ENCODE results near the gene TPO.
"Not testable (repeated sequence)": the region's sequence is repeated elsewhere in the genome, so short reads cannot be mapped to it uniquely, and the experiment has no call there.

TPO gene

DNA sequence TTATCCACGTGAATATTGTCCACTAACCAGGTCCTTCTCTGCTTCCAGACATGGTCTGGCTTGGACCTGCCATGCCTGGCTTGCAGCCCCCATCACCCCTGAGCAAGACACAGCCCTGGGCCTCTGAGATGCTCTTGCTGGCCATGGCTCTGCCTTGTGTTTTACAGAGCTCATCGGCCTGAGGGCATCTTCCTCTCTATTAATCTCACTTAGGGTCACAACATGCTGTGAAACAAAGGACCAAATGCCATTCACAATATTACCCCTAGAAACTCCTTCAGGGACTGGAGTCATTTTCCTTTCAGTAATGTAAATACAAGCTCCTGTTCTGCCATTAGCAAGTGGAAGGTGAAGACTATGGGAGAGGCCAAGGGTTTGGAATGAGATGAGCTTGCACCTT lies 6.8 kb upstream of the TPO start:
- DNase-seq: no peak

DNA sequence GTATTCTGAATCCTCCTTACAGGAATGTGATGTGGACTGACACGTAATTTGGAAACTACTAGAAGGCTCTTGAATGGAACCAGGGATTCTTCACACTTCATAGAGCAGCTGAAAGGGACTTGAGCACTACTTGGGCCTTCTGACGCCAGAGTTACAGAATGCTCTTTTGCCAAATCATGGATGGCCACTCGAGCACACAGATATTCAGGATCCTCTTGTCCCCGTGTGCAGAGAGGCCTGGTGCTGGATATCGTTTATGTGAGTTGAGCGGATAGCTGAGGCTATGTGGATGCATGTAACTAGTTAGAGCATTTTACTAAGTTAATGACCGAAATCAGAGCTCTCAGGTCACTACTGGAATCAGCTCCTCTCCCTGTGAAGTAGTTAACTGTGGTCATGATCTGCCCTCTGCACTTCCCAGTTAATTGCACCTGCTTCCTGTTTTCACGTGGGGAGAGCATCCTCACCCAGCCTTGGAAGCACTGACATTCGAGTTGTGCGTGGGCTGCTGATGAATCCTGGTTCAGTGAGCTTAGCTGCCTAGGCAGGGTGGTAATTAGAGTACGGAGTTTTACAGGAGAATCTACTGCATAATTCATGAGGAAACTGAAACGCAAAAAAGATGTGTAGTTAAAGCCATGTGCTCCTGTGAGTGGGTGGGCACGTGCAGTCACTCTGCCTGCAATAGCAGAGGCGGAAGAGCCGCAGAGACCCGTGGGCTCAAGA lies 5.2 kb upstream of the TPO start:
- no peak for DNase-seq

DNA sequence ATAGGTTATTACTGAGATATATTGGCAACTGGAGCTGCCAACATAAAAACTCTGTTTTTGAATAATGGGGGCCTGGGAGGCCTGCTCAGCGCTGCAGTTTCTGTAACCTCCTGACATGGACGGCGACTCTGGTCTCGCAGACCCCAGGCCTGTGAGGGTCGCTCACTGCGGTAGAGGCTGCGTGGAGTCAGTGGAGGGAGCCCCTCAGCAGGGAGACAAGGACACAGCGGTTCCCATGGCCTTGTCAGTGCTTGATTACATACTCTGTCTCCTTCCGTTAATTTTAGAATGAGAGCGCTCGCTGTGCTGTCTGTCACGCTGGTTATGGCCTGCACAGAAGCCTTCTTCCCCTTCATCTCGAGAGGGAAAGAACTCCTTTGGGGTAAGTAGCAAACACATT lies 858 bp downstream of the TPO start:
- no peak for DNase-seq

DNA sequence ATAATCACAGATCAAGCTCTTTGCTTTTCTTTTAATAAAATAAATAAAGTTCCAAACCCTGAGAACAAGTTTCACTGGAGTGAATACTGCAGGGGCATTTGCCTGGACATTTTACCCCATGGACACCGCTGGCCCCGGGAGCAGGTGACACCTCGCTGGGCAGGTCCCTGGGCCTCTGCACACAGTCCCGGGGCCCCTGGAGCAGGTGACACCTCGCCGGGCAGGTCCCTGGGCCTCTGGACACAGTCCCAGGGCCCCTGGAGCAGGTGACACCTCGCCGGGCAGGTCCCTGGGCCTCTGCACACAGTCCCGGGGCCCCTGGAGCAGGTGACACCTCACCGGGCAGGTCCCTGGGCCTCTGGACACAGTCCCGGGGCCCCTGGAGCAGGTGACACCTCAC lies 1.6 kb downstream of the TPO start:
- DNase-seq: not testable (repeated sequence)

DNA sequence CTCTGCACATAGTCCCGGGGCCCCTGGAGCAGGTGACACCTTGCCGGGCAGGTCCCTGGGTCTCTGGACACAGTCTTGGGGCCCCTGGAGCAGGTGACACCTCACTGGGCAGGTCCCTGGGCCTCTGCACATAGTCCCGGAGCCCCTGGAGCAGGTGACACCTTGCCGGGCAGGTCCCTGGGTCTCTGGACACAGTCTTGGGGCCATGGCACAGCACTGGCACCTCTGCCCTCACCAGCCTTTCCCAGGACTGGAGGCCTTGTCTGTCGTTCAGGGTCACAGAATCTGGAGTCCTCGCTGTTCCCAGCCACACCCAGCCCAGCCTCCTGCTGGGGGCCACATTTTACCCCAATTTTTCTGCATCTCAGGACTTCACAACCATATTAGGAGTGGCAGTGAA lies 2.2 kb downstream of the TPO start:
- DNase-seq: no peak

DNA sequence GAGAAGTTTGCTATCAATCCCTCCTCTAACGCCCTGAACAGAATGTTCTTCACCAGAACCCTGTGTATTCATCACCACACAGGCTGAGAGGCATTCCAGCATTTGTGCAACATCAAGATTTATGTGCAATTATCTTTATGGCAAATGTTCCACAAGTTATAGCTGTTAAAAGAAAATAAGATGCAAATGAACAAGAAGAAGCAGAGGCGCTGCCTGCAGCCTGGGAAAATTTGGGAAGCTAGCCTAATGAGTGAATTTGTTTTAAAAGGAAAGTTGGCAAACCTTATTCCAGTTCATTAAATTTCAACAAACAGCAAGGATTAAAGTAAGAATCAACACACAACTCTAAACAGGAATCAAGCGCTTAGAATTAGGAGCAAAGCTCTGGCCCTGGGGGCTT lies 5.3 kb downstream of the TPO start:
- no peak for DNase-seq

DNA sequence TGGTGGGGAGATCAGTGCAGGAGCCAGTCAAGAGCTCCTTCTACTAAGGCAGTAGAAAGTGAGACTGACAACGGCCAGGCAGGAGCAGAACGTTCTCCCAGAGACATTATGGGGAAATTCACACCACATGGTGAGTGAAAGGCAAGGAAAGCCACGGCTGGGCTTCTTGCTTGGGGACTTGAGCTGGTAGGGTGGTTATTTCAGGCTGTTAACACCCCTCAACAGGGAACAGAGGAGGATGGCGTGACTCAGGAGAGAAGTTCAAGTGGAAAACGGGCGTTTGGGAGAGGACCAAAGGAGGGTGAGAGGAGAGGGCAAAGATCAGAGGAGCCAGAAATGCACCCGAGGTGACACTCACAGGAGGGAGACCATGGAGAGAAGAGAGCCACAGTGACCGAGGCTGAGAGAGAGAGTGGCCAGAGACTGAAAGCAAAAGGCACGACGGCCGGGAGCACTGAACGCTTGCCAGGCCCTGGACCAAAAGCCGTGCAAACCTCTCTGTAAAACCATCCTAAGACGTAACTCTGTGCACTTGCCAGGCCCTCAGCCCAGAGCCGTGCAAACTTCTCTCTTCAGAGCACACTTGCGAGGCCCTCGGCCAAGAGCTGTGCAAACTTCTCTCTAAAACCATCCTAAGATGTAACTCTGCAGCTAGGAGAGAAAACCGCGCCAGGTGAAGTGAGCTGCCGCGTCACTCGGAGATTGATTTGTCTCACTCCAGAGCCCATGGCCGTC lies 7.7 kb downstream of the TPO start:
- DNase-seq: no peak

DNA sequence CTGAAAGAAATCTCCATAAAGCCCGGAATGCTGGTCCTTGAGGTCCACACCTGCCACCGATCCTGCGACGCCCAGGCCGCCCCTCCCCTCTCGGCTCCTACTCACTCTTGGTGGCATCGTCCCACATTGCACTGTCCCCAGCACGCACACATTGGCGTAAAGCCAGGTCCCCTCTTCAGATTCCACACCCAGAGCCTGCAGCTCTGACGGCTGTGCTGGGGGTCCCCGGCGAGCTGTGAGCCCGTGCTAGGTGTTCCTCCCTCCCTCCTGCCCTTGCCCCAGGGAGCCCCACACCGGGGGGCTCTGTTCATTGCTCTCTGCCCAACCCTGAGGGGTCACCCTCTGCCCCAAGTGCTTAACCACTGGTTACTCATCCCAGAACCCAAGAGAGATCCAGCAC lies 8.5 kb downstream of the TPO start:
- no peak for DNase-seq

DNA sequence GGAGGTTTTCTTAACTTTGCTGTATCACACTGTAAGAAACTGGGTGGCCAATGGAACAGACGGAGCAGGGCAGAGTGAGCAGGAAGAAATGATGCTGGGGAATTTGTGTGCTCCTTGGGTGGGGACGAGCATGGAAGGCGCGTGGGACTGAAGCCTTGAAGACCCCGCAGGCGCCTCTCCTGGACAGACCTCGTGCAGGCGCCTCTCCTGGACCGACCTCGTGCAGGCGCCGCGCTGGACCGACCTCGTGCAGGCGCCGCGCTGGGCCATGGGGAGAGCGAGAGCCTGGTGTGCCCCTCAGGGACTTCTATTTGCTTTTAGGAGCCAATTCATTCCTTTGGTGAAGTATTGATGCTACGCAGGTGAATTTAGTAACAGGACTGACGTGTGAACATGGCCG lies 8.9 kb downstream of the TPO start:
- DNase-seq: no peak

DNA sequence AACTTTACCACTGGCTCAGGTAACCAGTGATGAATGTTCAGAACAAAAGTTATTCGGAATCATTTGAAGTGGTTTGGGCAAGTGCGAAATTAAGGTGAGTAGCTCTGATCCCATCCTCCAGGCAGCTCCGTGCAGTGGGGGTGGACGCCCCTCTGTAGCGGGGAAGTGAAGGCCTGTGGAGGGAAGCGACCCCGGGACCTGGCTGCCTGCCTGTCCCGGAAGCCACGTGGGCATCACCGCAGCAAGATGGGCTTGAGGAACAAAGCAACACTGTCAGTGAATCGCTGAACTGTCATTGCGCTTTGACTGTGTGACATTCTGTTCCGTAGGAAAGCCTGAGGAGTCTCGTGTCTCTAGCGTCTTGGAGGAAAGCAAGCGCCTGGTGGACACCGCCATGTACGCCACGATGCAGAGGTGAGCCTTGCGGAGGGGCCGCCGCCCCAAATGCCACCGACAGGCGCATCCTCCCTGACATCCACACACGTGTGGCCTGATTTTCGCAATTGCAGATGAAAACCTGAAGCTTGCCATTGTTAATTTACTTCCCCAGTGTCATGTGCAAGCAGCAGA lies 9.5 kb downstream of the TPO start:
- DNase-seq: no peak

DNA sequence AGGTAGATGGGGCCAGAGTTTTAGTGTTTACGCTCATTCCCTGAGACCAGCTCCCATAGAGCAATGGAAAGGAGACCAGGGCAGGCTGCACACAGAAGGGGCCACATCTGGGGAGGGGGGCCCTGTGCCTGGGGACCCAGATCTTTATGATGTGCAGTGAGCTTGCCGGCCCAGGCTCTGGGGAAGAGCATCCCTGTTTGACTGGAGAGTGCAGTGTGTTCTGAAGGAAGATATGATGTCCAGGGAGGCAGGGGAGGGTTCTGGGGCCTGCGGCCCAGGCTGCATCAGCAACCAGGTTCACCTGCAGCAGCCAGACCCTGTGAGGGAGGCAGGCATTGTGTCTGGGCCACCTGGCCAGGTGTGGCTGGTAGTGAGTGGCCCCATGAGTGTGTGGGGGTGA lies 13.8 kb downstream of the TPO start:
- no peak for DNase-seq

DNA sequence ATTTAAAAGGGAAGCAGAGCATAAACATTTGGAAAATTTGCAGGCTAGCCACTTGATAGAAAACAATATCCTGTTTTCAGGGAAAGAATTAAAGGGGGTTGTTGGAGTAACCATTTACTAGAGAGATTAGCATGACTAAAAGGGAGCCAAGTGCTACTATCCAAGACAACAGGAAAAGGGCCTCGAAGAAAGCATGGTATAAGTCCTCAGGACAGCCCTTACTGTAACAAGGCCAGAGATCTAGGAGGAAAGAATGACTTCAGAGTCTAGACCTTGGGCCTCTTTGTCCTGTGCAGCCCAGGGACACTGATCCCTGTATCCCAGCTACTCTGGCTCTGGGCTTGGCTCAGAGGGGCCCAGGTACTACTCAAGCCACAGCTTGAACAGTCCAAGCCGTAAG lies 16.6 kb downstream of the TPO start:
- no peak for DNase-seq

DNA sequence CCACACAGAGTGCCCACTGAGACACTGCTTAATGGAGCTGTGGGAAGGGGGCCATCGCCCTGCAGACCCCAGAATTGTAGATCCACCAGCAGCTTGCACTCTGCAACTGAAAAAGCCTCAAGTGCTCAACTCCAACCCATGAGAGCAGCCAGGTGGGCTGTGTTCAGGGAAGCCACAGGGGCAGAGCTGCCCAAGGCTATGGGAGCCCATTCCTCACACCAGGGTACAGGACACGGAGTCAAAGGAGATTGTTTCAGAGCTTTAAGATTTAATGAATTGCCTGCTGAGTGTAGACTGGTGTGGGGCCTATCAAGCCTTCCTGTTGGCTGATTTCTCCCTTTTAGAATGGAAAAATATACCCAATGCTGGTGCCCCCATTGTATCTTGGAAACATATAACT lies 17.2 kb downstream of the TPO start:
- no peak for DNase-seq

DNA sequence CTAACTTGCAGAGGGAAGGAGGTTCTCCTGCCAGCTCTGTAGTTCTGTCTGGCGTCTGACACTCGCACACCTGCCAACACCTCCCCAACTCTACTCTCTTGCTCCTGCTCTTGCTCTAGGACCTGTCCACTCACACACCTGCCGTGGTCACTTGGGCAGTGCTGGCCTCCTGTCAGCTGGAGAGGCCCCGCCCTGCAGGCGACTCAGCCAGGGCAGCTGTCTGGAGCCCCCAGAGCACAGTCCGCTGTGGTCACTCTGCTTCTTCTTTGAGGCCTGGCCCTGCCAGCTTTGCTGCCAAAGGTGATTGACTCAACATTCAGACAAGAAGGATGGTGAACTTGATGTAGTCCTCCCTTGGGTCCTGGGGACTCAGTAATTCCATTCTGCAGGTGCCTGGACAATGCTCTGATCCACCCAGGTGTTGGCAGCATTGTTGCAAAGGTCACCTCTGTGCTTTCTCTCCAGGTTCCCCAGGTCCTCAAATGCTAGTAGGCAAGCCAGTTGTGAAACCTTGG lies 18.7 kb downstream of the TPO start:
- no peak for DNase-seq

DNA sequence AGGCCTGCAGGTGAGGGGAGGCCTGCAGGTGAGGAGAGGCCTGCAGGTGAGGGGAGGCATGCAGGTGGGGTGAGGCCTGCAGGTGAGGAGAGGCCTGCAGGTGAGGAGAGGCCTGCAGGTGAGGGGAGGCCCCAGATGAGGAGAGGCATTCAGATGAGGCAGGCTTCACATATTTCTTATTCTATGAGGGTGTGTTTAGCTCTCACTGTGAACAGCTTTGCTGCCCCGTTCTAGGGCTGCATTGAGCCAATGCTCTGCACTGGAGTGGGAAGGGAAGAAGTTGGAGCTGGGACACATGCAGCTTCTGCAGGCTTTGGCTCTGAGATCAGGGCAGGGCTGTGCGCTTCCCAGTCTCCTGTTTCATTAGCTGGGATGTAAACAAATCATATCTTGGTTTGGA lies 19.5 kb downstream of the TPO start:
- no peak for DNase-seq

DNA sequence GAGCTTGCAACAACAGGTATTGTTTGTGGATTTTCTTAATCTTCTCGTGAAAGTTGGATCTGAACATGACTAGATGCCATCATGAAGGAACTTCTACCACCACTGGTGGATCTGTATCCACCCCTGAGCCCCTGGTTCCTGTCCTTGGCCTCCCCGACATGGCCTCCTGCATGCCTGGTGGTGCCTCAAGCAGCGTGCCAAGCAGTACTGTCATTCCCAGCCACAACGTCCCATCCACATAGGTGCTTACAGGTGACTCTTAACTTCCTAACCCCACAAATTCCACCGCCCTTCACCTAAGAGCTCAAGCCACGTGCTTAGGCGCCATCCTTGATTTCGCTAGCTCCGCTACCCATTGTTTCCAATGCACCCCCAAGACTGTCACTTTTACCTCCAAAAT lies 23.1 kb downstream of the TPO start:
- DNase-seq: no peak

DNA sequence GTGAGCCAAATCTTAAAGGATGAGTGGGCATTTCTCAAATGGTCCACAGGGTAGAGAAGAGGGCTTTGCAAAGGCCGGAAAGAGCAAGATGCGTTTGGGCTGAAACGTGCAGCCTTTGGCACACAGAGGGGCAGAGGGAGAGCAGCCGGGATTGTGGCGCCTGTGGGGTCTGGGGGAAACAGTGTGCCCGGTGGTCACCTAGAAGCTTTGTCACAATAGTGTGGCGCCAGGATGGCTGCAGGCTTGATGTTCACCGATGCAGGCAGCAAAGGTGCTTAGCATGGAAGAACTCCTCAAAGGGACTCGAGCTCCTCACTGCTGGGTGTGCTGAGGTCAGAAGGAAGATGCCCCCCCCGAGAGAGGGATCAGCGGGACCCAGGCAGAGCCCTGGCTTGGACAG lies 23.8 kb downstream of the TPO start:
- DNase-seq: no peak

DNA sequence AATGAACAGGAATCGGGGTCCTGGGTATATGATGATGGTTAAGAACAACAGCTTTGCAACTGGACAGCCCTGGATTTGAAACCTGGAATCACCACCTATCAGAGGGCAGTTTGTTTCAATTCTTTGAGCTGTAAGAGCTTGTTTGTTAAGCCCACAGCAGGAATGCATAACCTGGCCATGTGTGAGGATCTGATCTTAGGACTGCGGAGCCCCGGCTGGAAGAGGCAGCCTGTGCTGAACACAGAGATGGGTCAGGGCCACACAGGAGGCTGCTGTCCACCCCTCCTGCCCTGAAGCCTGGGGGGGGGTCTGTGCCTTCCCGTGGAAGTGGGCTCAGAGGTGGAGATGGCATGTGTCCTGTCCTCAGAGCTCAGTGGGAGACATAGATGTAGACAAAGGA lies 24.3 kb downstream of the TPO start:
- no peak for DNase-seq

DNA sequence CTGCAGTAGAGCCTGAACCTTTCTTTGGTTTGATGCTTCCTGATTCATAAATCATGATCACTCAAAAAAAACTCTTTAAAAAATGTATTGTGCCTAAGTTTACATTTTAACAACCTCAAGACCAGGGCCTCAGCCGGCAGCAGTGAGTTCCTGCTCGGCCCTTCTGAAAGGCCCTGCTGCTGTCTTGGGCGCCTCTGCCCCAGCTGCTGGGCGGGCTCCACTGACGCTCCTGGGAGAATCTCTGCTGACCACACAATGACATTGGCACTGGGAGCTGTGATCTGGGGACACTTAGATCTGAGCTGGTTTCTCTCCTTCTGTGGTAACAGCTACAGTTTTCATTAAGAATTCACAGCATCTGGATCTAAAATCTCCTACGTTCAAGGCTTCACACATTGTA lies 25.7 kb downstream of the TPO start:
- DNase-seq: no peak

DNA sequence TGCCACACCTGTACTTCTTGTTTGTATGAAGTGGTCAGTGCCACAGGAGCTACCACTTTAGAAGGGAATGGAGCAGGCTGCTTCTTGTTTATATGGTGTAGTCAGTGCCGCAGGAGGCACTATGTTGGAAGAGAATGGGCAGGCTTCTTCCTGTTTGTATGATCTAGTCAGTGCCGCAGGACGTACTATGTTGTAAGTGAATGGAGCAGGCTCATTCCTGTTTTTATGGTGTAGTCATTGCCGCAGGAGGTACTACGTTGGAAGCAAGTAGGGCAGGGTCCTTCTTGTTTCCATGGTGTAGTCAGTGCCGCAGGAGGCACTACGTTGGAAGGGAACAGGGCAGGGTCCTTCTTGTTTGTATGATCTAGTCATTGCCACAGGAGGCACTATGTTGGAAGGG lies 27.3 kb downstream of the TPO start:
- no peak for DNase-seq

DNA sequence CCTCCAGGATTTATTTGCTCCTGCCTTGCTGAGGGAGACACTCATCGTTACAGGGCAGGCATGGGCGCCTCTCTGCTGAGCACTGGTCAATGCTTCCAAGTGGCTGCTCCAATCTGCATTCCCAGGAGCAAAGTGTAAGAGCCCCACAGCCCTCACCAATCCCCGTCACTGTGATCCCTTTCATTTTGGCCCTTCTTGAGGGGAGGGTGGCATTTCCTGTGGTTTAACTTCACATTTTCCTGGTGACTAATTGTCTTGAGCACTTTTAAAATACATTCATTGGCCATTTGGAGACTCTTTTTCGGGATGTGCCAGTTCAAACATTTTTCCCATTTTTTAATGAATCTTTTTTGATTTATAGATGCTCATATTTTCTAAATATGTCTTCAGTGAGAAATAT lies 33.0 kb downstream of the TPO start:
- no peak for DNase-seq

DNA sequence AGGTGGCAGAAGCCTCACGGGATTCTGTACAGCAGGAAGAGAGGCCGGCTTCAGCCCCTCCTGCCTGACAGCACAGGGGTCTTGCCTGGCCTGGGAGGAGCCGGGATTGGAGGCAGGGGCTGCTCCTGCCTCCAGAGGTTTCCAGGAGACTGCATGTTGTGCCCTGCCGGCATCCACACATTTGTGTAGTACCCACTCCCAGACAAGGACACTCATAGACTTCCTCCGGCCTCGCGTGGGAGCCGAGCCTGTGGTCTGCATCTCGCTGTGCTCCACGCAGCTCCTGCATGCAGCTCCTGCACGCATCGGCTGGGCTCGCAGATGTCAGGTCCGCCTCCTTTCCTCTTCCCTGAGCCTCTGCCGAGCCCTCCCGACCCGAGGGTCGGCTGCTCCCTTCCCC lies 34.7 kb downstream of the TPO start:
- no peak for DNase-seq

DNA sequence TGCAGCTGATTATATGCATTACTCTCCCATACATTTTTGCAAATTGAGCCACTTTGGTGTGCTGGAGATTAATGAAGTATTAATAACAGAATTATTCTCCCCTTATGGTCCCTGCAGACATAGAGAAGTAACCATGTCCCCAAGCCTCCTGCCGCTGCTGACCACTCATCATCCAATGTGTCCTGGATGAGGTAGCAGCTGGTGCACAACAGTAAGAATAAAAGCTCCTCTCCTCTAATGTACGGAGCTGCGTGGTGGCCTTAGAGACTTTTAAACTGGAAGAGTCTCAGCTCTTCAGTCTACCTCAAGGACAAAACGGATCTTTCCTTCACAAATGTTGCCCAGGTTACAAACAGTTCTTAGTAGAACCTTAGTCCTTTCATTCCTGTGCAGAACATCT lies 37.7 kb downstream of the TPO start:
- DNase-seq: no peak

DNA sequence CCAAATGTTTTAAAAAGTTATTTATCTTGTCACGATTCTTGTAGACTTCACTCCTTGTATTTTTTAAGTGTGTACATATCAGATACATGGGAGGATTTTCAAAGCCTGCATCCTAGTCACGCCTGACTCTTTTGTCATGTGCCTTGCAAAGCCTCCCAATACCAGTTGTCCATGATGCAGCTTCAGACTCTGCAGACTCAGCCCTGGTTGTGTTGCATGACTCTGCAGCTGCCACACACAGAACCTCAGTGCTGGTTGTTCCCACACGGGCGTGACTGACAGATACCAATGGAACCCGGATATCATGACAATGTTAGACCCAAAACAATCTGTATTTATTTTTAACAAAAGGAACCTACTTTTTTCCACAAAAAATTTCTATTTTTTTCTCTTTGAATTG lies 38.2 kb downstream of the TPO start:
- no peak for DNase-seq

DNA sequence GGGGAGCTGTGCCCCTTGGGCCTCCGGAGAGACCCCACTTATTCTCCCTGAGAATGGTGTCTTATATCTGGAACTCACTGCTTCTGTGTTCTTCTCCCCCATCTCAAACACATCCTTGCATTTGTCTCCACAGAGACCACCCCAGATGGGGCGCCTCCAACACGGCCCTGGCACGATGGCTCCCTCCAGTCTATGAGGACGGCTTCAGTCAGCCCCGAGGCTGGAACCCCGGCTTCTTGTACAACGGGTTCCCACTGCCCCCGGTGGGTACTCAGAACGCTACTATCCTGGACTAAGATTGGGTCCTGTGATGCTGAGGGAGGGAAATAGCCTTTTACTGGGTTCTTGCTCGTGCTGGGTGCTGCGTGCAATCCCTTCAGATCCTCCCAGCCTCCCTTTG lies 40.3 kb downstream of the TPO start:
- no peak for DNase-seq
